Smooth muscle cell (in vitro differentiated cells): Measurements from ENCODE around the gene SPATA22. TPM values are rescaled to one million over a fixed set of nuclear protein-coding genes. Genes with fewer than 3 reads are reported as not detected.
"Not testable (repeated sequence)": the region's sequence is repeated elsewhere in the genome, so short reads cannot be mapped to it uniquely, and the experiment has no call there.

Experiments used
- DNase-seq: peaks from one replicate; lab custom pipeline; 2025; ENCODE audit not compliant: unreplicated experiment; lab: John Stamatoyannopoulos, UW
- H2AFZ ChIP-seq: fragments of 200-600 bp; sonication (generic); 2 replicates; pipeline ENCODE4 v1.6.0; 2016; ENCODE audit warnings: antibody characterized with exemption, low read depth, mild to moderate bottlenecking
- H3F3A ChIP-seq: fragments of 200-600 bp; sonication (generic); 2 replicates; pipeline ENCODE4 v1.6.0; 2017; ENCODE audit warnings: antibody characterized with exemption, low read depth
- H3K27ac ChIP-seq: fragments of 200-600 bp; sonication (generic); 2 replicates; pipeline ENCODE4 v1.5.1; 2016; ENCODE audit warnings: low read depth, mild to moderate bottlenecking
- H3K27me3 ChIP-seq: fragments of 200-600 bp; sonication (generic); 2 replicates; pipeline ENCODE4 v1.6.1; 2016; ENCODE audit warnings: low read depth, mild to moderate bottlenecking
- H3K36me3 ChIP-seq: fragments of 200-600 bp; sonication (generic); 2 replicates; pipeline ENCODE4 v1.5.1; 2016; ENCODE audit warnings: low read depth
- H3K4me1 ChIP-seq: fragments of 200-600 bp; sonication (generic); 2 replicates; pipeline ENCODE4 v1.5.1; 2016; ENCODE audit warnings: low read depth
- H3K4me2 ChIP-seq: fragments of 200-600 bp; sonication (generic); 2 replicates; pipeline ENCODE4 v1.6.0; 2016; ENCODE audit warnings: mild to moderate bottlenecking
- H3K4me3 ChIP-seq: fragments of 200-600 bp; sonication (generic); 2 replicates; pipeline ENCODE4 v1.5.1; 2016; ENCODE audit warnings: mild to moderate bottlenecking
- H3K79me2 ChIP-seq: fragments of 200-600 bp; sonication (generic); 2 replicates; pipeline ENCODE4 v1.6.0; 2016; ENCODE audit warnings: low read depth, mild to moderate bottlenecking
- H3K9ac ChIP-seq: fragments of 200-600 bp; sonication (generic); 2 replicates; pipeline ENCODE4 v1.6.0; 2016; ENCODE audit warnings: low read depth
- H3K9me3 ChIP-seq: fragments of 200-600 bp; sonication (generic); replicated peaks from 2 replicates; pipeline ENCODE4 v1.5.1; 2016; ENCODE audit warnings: low read depth
- H4K20me1 ChIP-seq: fragments of 200-600 bp; sonication (generic); 2 replicates; pipeline ENCODE4 v1.6.0; 2016; ENCODE audit warnings: low read depth
- CTCF ChIP-seq: fragments of 200-600 bp; sonication (generic); IDR thresholded peaks from 2 replicates; pipeline ENCODE4 v1.5.1; 2017; ENCODE audit warnings: borderline replicate concordance, mild to moderate bottlenecking, antibody characterized with exemption; ENCODE audit not compliant: insufficient read depth, poor library complexity, severe bottlenecking
- WGBS: methylation state at CpG from one replicate; pipeline ENCODE4 v1.1.7; 2016; ENCODE audit warnings: low lambda C conversion rate; 5-methylcytosine and 5-hydroxymethylcytosine counted together
- polyA plus RNA-seq: library from polyadenylated mRNA; unstranded; fragments of >200 nt; fragmentation: Nextera tagmentation; extraction: Ambion mirVana; gene quantifications from 2 replicates; pipeline ENCODE4 v1.2.1, GENCODE V29; 2016
- total RNA-seq: library from RNA; depleted of rRNA; stranded (reverse); fragments of >200 nt; gene quantifications from 2 replicates; pipeline ENCODE4 v1.2.3, GENCODE V29; 2014

SPATA22 gene
- total RNA-seq (not detected in 2 replicates), polyA plus RNA-seq (not detected in 2 replicates)

- H3K9me3 ChIP-seq: no peaks in the 10 kb centered on the region
- H3K4me2 ChIP-seq: no peak within 1 kb of the TSS
- no peak for TF ChIP-seq CTCF
- WGBS: 97% methylated on average over 35 of the region's 38 CpGs
- H3K4me1 ChIP-seq: no peaks in the 10 kb centered on the region
- H3K27me3 ChIP-seq: no peaks in the 10 kb centered on the region
- no peak within 1 kb of the TSS for H3K9ac ChIP-seq
- no peaks in the 10 kb centered on the region for H3K36me3 ChIP-seq
- no peak within 1 kb of the TSS for H3K4me3 ChIP-seq
- H3K79me2 ChIP-seq: no peaks in the 10 kb centered on the region
- H4K20me1 ChIP-seq: no peaks in the 10 kb centered on the region
- no peak for DNase-seq
- no peak within 1 kb of the TSS for H3K27ac ChIP-seq
- H3F3A ChIP-seq: no peaks in the 10 kb centered on the region
- no peak within 1 kb of the TSS for H2AFZ ChIP-seq
These were observed at the start of gene SPATA22 for GRCh38 chr17:3471599-3471998. TSS of gene SPATA22 (minus strand) at chr17:3471819. CDS start at chr17:3469325, 2,494 bp downstream.

GRCh38 chr17:3519472-3519871, 47.9 kb upstream of the SPATA22 start:
- not testable (repeated sequence) for H3K27ac ChIP-seq, DNase-seq, H2AFZ ChIP-seq, H3F3A ChIP-seq, H3K4me2 ChIP-seq, H3K36me3 ChIP-seq, H4K20me1 ChIP-seq, H3K4me3 ChIP-seq, H3K27me3 ChIP-seq, H3K4me1 ChIP-seq, H3K9me3 ChIP-seq, H3K9ac ChIP-seq, H3K79me2 ChIP-seq
- WGBS: 92% methylated on average over 4 of the region's 4 CpGs

GRCh38 chr17:3514873-3515272, 43.3 kb upstream of the SPATA22 start:
- DNase-seq: no peak
- no peaks in the 10 kb centered on the region for H4K20me1 ChIP-seq
- WGBS: 92% methylated on average over 9 of the region's 9 CpGs
- no peaks in the 10 kb centered on the region for H3K79me2 ChIP-seq
- no peaks in the 10 kb centered on the region for H3F3A ChIP-seq
- H3K4me1 ChIP-seq: peaks cover 11% of the 10 kb centered on the region
- H3K36me3 ChIP-seq: peaks cover 4% of the 10 kb centered on the region
- no peak overlapping the region for H3K9ac ChIP-seq
- TF ChIP-seq CTCF: no peak
- no peaks in the 10 kb centered on the region for H3K27me3 ChIP-seq
- H3K4me2 ChIP-seq: no peak overlapping the region
- H3K27ac ChIP-seq: no peak overlapping the region
- H3K4me3 ChIP-seq: no peak overlapping the region
- H3K9me3 ChIP-seq: no peaks in the 10 kb centered on the region
- no peak overlapping the region for H2AFZ ChIP-seq

GRCh38 chr17:3514167-3514566, 42.5 kb upstream of the SPATA22 start:
- H3K4me3 ChIP-seq, H3K79me2 ChIP-seq, H3K27ac ChIP-seq, H3K9me3 ChIP-seq, DNase-seq, H3K36me3 ChIP-seq, H3F3A ChIP-seq, H3K9ac ChIP-seq, H2AFZ ChIP-seq, H3K4me2 ChIP-seq, H3K27me3 ChIP-seq, H4K20me1 ChIP-seq: not testable (repeated sequence)
- WGBS: 98% methylated on average over 11 of the region's 11 CpGs
- H3K4me1 ChIP-seq: peaks cover 11% of the 10 kb centered on the region
